HepG2 (cell line): ENCODE results near the gene SNRPD1. TPM values are rescaled to one million over a fixed set of nuclear protein-coding genes. Genes with fewer than 3 reads are reported as not detected.
A peak's percentile ranks its signal among the peaks of the same experiment; 100 is the strongest.

ENCODE experiments used
- CENPX ChIP-seq: sonication (generic); formaldehyde crosslinking; IDR thresholded peaks from 2 replicates; pipeline ENCODE4 v1.9.0; 2021; ENCODE audit warnings: mild to moderate bottlenecking, missing genetic modification reagents, moderate library complexity
- EZH2 ChIP-seq: conservative IDR thresholded peaks from 2 replicates; pipeline ENCODE4 v1.6.1; 2012; ENCODE audit warnings: mild to moderate bottlenecking, low read depth, low read length, moderate library complexity
- KAT2B ChIP-seq: fragments of 150-350 bp; IDR thresholded peaks from 2 replicates; pipeline ENCODE4 v1.6.1; 2014; ENCODE audit warnings: low read depth, low read length, borderline replicate concordance
- NCOA1 ChIP-seq: sonication (generic); formaldehyde crosslinking; IDR thresholded peaks from 2 replicates; pipeline ENCODE4 v1.9.0; 2021; ENCODE audit warnings: missing genetic modification reagents
- PRDM4 ChIP-seq: sonication (generic); formaldehyde crosslinking; IDR thresholded peaks from 2 replicates; pipeline ENCODE4 v1.9.0; 2021; ENCODE audit warnings: missing genetic modification reagents, borderline replicate concordance
- RCOR2 ChIP-seq: IDR thresholded peaks from 2 replicates; pipeline ENCODE4 v1.6.1; 2016; ENCODE audit warnings: missing biosample characterization, missing genetic modification reagents
- REST ChIP-seq, 2 experiments: IDR thresholded peaks; 2 replicates each; pipeline ENCODE4 v1.6.1; 2011 to 2012; ENCODE audit warnings: low read length in 2 of 2, borderline replicate concordance in 1 of 2, low read depth in 1 of 2, mild to moderate bottlenecking in 1 of 2, moderate library complexity in 1 of 2
- RXRB ChIP-seq: IDR thresholded peaks from 2 replicates; pipeline ENCODE4 v1.6.1; 2016; ENCODE audit warnings: borderline replicate concordance, missing genetic modification reagents, missing compliant biosample characterization
- SIX4 ChIP-seq: sonication (generic); formaldehyde crosslinking; IDR thresholded peaks from 2 replicates; pipeline ENCODE4 v1.4.0; 2020; ENCODE audit warnings: missing genetic modification reagents
- SMC3 ChIP-seq: IDR thresholded peaks from 2 replicates; pipeline ENCODE4 v1.6.1; 2011; ENCODE audit warnings: low read length, improper control_type of control experiment
- SP140L ChIP-seq: sonication (generic); formaldehyde crosslinking; IDR thresholded peaks from 2 replicates; pipeline ENCODE4 v1.4.0; 2020; ENCODE audit warnings: missing genetic modification reagents, borderline replicate concordance
- SRSF1 ChIP-seq: fragments of 200-400 bp; formaldehyde crosslinking; optimal IDR thresholded peaks from 2 replicates; pipeline ENCODE3; 2017; ENCODE audit warnings: mild to moderate bottlenecking, low read depth, low read length, moderate library complexity
- ZFX ChIP-seq: sonication (generic); formaldehyde crosslinking; IDR thresholded peaks from 2 replicates; pipeline ENCODE4 v1.4.0; 2020; ENCODE audit warnings: mild to moderate bottlenecking, low read depth, missing genetic modification reagents, moderate library complexity
- ZNF432 ChIP-seq: sonication (generic); formaldehyde crosslinking; IDR thresholded peaks from 2 replicates; pipeline ENCODE4 v1.5.0; 2020; ENCODE audit warnings: missing genetic modification reagents, mild to moderate bottlenecking, borderline replicate concordance
- ZNF552 ChIP-seq: sonication (generic); formaldehyde crosslinking; IDR thresholded peaks from 2 replicates; pipeline ENCODE4 v1.9.0; 2022; ENCODE audit warnings: missing genetic modification reagents, mild to moderate bottlenecking, borderline replicate concordance
- ZNF558 ChIP-seq: sonication (generic); formaldehyde crosslinking; IDR thresholded peaks from 2 replicates; pipeline ENCODE4 v1.9.0; 2022; ENCODE audit warnings: mild to moderate bottlenecking, missing genetic modification reagents, borderline replicate concordance
- ZNF652 ChIP-seq: IDR thresholded peaks from 2 replicates; pipeline ENCODE4 v1.6.1; 2016; ENCODE audit warnings: low read depth, borderline replicate concordance
- polyA plus RNA-seq, 8 experiments: library from polyadenylated mRNA; depleted of rRNA in 3 of 8; stranded (reverse) in 7 of 8; unstranded in 1 of 8; fragments of >200 nt; fragmentation: Illumina TruSeq in 4 of 8; extraction: Trizol in 4 of 8; gene quantifications; 2 replicates each; pipeline versions ENCODE4 v1.2.1 to v1.2.3, GENCODE V29; 2011 to 2016; ENCODE audit warnings: low read depth in 4 of 8, missing spikeins in 1 of 8, mixed read lengths in 1 of 8; ENCODE audit not compliant: insufficient read depth in 1 of 8
- total RNA-seq, 5 experiments: library from RNA; depleted of rRNA; stranded (reverse); fragments of >200 nt; fragmentation: Illumina TruSeq; extraction: Trizol; gene quantifications; 2 replicates each; pipeline ENCODE4 v1.2.3, GENCODE V29; 2016; ENCODE audit warnings: low read depth in 1 of 5
- TF ChIP-seq, protein P1 (sequence below): fragments of 450-650 bp; IDR thresholded peaks from 2 replicates; pipeline ENCODE4 v1.6.1; 2016
- TF ChIP-seq, protein P2 (sequence below): sonication (generic); formaldehyde crosslinking; IDR thresholded peaks from 2 replicates; pipeline ENCODE4 v1.4.0; 2020; ENCODE audit warnings: mild to moderate bottlenecking, missing genetic modification reagents

Gene SNRPD1
- total and polyA plus RNA-seq, 2 of the 13 experiments (the other 11 are each of a cell fraction or from before 2014, with no cell fraction given): 22.7 to 275 TPM

- TF ChIP-seq REST (IDR thresholded peaks at IDR 0.05; ENCODE audit: borderline replicate concordance in 1 of 2, low read depth in 1 of 2, low read length in 2 of 2): 0 out of 4 replicates have a peak, but pooled peaks of 1 of the 2 experiments have one; percentile 11
- TF ChIP-seq, protein P1, sequence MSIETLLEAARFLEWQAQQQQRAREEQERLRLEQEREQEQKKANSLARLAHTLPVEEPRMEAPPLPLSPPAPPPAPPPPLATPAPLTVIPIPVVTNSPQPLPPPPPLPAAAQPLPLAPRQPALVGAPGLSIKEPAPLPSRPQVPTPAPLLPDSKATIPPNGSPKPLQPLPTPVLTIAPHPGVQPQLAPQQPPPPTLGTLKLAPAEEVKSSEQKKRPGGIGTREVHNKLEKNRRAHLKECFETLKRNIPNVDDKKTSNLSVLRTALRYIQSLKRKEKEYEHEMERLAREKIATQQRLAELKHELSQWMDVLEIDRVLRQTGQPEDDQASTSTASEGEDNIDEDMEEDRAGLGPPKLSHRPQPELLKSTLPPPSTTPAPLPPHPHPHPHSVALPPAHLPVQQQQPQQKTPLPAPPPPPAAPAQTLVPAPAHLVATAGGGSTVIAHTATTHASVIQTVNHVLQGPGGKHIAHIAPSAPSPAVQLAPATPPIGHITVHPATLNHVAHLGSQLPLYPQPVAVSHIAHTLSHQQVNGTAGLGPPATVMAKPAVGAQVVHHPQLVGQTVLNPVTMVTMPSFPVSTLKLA: no peak
- no peak for TF ChIP-seq EZH2
- TF ChIP-seq CENPX (CRISPR knock-in tag): no peak
- TF ChIP-seq ZNF558: no peak
- TF ChIP-seq NCOA1 (CRISPR knock-in tag): 0 out of 2 replicates have a peak, but pooled peaks have one; percentile 2
- TF ChIP-seq SIX4: no peak
- TF ChIP-seq PRDM4 (CRISPR knock-in tag): no peak
- TF ChIP-seq RCOR2: no peak
- TF ChIP-seq ZNF652 (CRISPR knock-in tag): no peak
- peak; percentile 54 for TF ChIP-seq ZFX (CRISPR knock-in tag)
- TF ChIP-seq SRSF1: no peak
- TF ChIP-seq, protein P2, sequence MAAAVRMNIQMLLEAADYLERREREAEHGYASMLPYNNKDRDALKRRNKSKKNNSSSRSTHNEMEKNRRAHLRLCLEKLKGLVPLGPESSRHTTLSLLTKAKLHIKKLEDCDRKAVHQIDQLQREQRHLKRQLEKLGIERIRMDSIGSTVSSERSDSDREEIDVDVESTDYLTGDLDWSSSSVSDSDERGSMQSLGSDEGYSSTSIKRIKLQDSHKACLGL (CRISPR knock-in tag): no peak
- TF ChIP-seq KAT2B: no peak
- no peak for TF ChIP-seq ZNF432 (CRISPR knock-in tag)
- TF ChIP-seq ZNF552 (CRISPR knock-in tag): no peak
- no peak for TF ChIP-seq SMC3
- TF ChIP-seq SP140L (CRISPR knock-in tag): no peak
- no peak for TF ChIP-seq RXRB (CRISPR knock-in tag)
Observed at GRCh38 chr18:21598726-21599584, 13.2 kb upstream of the SNRPD1 start (continued).
